Trophoblast cell (in vitro differentiated cells and primary cell): ENCODE measurements around the gene KDM6B.

Experiments
- DNase-seq, 2 donors: peaks; one replicate each; pipeline ENCODE4 v3.0.0-alpha.2; 2016
- H2AFZ ChIP-seq: 2 replicates; pipeline ENCODE4 v1.6.1; 2013; ENCODE audit warnings: low read length, moderate library complexity, mild to moderate bottlenecking; ENCODE audit not compliant: insufficient read depth, poor library complexity
- H2AK5ac ChIP-seq: 2 replicates; pipeline ENCODE4 v1.6.1; 2013; ENCODE audit warnings: mild to moderate bottlenecking, low read length
- H2BK120ac ChIP-seq: 2 replicates; pipeline ENCODE4 v1.6.1; 2013; ENCODE audit warnings: low read length, mild to moderate bottlenecking, moderate library complexity; ENCODE audit not compliant: insufficient read depth, poor library complexity
- H2BK12ac ChIP-seq: 2 replicates; pipeline ENCODE4 v1.6.1; 2013; ENCODE audit warnings: mild to moderate bottlenecking, low read length, moderate library complexity
- H2BK5ac ChIP-seq: 2 replicates; pipeline ENCODE4 v1.6.1; 2013; ENCODE audit warnings: low read length, low read depth, moderate library complexity, mild to moderate bottlenecking; ENCODE audit not compliant: poor library complexity
- H3K14ac ChIP-seq: 2 replicates; pipeline ENCODE4 v1.6.1; 2013; ENCODE audit warnings: mild to moderate bottlenecking, low read length
- H3K18ac ChIP-seq: 2 replicates; pipeline ENCODE4 v1.6.1; 2013; ENCODE audit warnings: mild to moderate bottlenecking, low read length
- H3K23ac ChIP-seq: 2 replicates; pipeline ENCODE4 v1.6.1; 2013; ENCODE audit warnings: low read length
- H3K27ac ChIP-seq: 2 replicates; pipeline ENCODE4 v1.5.1; 2013; ENCODE audit warnings: low read depth, mild to moderate bottlenecking, inconsistent platforms, low read length, moderate library complexity
- H3K27me3 ChIP-seq: 2 replicates; pipeline ENCODE4 v1.6.1; 2013; ENCODE audit warnings: inconsistent platforms, mild to moderate bottlenecking, low read length, moderate library complexity; ENCODE audit not compliant: insufficient read depth
- H3K36me3 ChIP-seq, 2 experiments: 1 replicate in 1 of 2; 2 replicates in 1 of 2; pipeline ENCODE4 v1.6.1; 2013; ENCODE audit warnings: low read length in 2 of 2, mild to moderate bottlenecking in 2 of 2, moderate library complexity in 1 of 2; ENCODE audit not compliant: insufficient read depth in 2 of 2, control insufficient read depth in 1 of 2
- H3K4ac ChIP-seq: 2 replicates; pipeline ENCODE4 v1.6.1; 2013; ENCODE audit warnings: low read depth, mild to moderate bottlenecking, low read length, moderate library complexity
- H3K4me1 ChIP-seq, 2 experiments: 1 replicate in 1 of 2; 2 replicates in 1 of 2; pipeline ENCODE4 v1.6.1; 2013; ENCODE audit warnings: low read length in 2 of 2, mild to moderate bottlenecking in 2 of 2, moderate library complexity in 1 of 2; ENCODE audit not compliant: insufficient read depth in 2 of 2, control insufficient read depth in 1 of 2
- H3K4me2 ChIP-seq: 2 replicates; pipeline ENCODE4 v1.6.1; 2013; ENCODE audit warnings: inconsistent platforms, mild to moderate bottlenecking, low read length, moderate library complexity
- H3K4me3 ChIP-seq: 2 replicates; pipeline ENCODE4 v1.5.1; 2013; ENCODE audit warnings: mild to moderate bottlenecking, low read depth, low read length, inconsistent platforms
- H3K79me1 ChIP-seq: one replicate; pipeline ENCODE4 v1.6.1; 2013; ENCODE audit warnings: low read length
- H3K79me2 ChIP-seq: 2 replicates; pipeline ENCODE4 v1.6.1; 2013; ENCODE audit warnings: low read length, mild to moderate bottlenecking; ENCODE audit not compliant: control insufficient read depth, insufficient read depth, poor library complexity
- H3K9ac ChIP-seq: 2 replicates; pipeline ENCODE4 v1.6.1; 2013; ENCODE audit warnings: mild to moderate bottlenecking, low read length
- H3K9me3 ChIP-seq: 2 replicates; pipeline ENCODE4 v1.6.1; 2013; ENCODE audit warnings: low read depth, mild to moderate bottlenecking, control low read depth, inconsistent platforms, low read length; ENCODE audit not compliant: insufficient read depth
- H4K12ac ChIP-seq: 2 replicates; pipeline ENCODE4 v1.6.1; 2013; ENCODE audit warnings: low read depth, mild to moderate bottlenecking, low read length, moderate library complexity
- H4K8ac ChIP-seq: 2 replicates; pipeline ENCODE4 v1.6.1; 2013; ENCODE audit warnings: low read depth, mild to moderate bottlenecking, low read length, moderate library complexity
- H4K91ac ChIP-seq: one replicate; pipeline ENCODE4 v1.6.1; 2013; ENCODE audit warnings: low read depth, mild to moderate bottlenecking, low read length, moderate library complexity
- WGBS: extraction: QIAGEN DNeasy Blood & Tissue Kit; methylation state at CpG from one replicate; pipeline ENCODE4 v1.1.7; 2013; ENCODE audit warnings: missing lambda C conversion rate; ENCODE audit not compliant: insufficient read length, insufficient coverage; ENCODE audit errors: extremely low coverage; 5-methylcytosine and 5-hydroxymethylcytosine counted together

KDM6B gene

GRCh38 chr17:7822126-7822525 is 11.9 kb upstream of the KDM6B start:
- Histone ChIP-seq H3K4me2 (no peak overlapping the region), H3K14ac (no peak overlapping the region), H3K79me1 (no peaks in the 10 kb centered on the region), H2AFZ (no peak overlapping the region), H3K27ac (no peak overlapping the region), H3K36me3 (no peaks in the 10 kb centered on the region), H3K9ac (no peak overlapping the region), H3K18ac (no peak overlapping the region), H4K8ac (no peak overlapping the region), H2BK12ac (no peak overlapping the region), H3K4me3 (no peak overlapping the region), H3K23ac (no peak overlapping the region), H3K4ac (no peak overlapping the region), H3K27me3 (no peaks in the 10 kb centered on the region), H2BK120ac (no peak overlapping the region), H2BK5ac (no peak overlapping the region), H4K12ac (no peak overlapping the region), H2AK5ac (no peak overlapping the region), H3K79me2 (no peaks in the 10 kb centered on the region), H4K91ac (no peak overlapping the region), H3K4me1 (peaks cover 3 to 9% of the 10 kb centered on the region in 2 experiments), H3K9me3 (peaks cover 4% of the 10 kb centered on the region)
- 100% methylated on average over 1 of the region's 14 CpGs for WGBS
- no peak for DNase-seq

GRCh38 chr17:7823581-7824001 is 10.4 kb upstream of the KDM6B start:
- Histone ChIP-seq H2BK12ac (no peak overlapping the region), H3K23ac (no peak overlapping the region), H2AK5ac (no peak overlapping the region), H4K8ac (no peak overlapping the region), H2BK5ac (no peak overlapping the region), H3K14ac (no peak overlapping the region), H3K4me1 (peaks cover 3 to 9% of the 10 kb centered on the region in 2 experiments), H3K79me2 (no peaks in the 10 kb centered on the region), H3K79me1 (no peaks in the 10 kb centered on the region), H3K9ac (no peak overlapping the region), H3K18ac (no peak overlapping the region), H2AFZ (no peak overlapping the region), H3K27me3 (no peaks in the 10 kb centered on the region), H3K4me3 (no peak overlapping the region), H3K9me3 (peaks cover 4% of the 10 kb centered on the region), H3K27ac (no peak overlapping the region), H2BK120ac (peak overlapping the region; percentile 8), H3K4me2 (no peak overlapping the region), H3K36me3 (no peaks in the 10 kb centered on the region), H3K4ac (no peak overlapping the region), H4K12ac (no peak overlapping the region), H4K91ac (no peak overlapping the region)
- no peak for DNase-seq
- WGBS, result no CpG with 5 or more reads among the region's 20 CpGs

- no peak overlapping the region for H3K9ac ChIP-seq
- WGBS, result no CpG with 5 or more reads among the region's 9 CpGs
- no peak overlapping the region for H3K23ac ChIP-seq
- H3K79me2 ChIP-seq, result no peaks in the 10 kb centered on the region
- H4K12ac ChIP-seq, result no peak overlapping the region
- no peak overlapping the region for H3K18ac ChIP-seq
- H2AFZ ChIP-seq, result no peak overlapping the region
- no peaks in the 10 kb centered on the region for H3K79me1 ChIP-seq
- H3K4me3 ChIP-seq, result no peak overlapping the region
- H3K4me1 ChIP-seq, result peaks cover 3 to 9% of the 10 kb centered on the region in 2 experiments
- no peak overlapping the region for H3K27ac ChIP-seq
- H3K36me3 ChIP-seq, result no peaks in the 10 kb centered on the region
- H2BK12ac ChIP-seq, result no peak overlapping the region
- H3K14ac ChIP-seq, result no peak overlapping the region
- no peaks in the 10 kb centered on the region for H3K9me3 ChIP-seq
- H2BK5ac ChIP-seq, result no peak overlapping the region
- no peak for DNase-seq
- no peak overlapping the region for H3K4me2 ChIP-seq
- no peak overlapping the region for H3K4ac ChIP-seq
- peak overlapping the region; percentile 19 for H2AK5ac ChIP-seq
- H3K27me3 ChIP-seq, result no peaks in the 10 kb centered on the region
- peak overlapping the region; percentile 8 for H2BK120ac ChIP-seq
- H4K8ac ChIP-seq, result no peak overlapping the region
- H4K91ac ChIP-seq, result no peak overlapping the region
These were observed 9.7 kb upstream of the KDM6B start for GRCh38 chr17:7824021-7824924.

- no peak overlapping the region for H4K91ac ChIP-seq
- H4K8ac ChIP-seq, result no peak overlapping the region
- H3K4ac ChIP-seq, result no peak overlapping the region
- H3K27me3 ChIP-seq, result no peaks in the 10 kb centered on the region
- no peak overlapping the region for H3K14ac ChIP-seq
- no peak overlapping the region for H2AFZ ChIP-seq
- peaks cover 3 to 9% of the 10 kb centered on the region in 2 experiments for H3K4me1 ChIP-seq
- no peak overlapping the region for H3K27ac ChIP-seq
- H2BK120ac ChIP-seq, result no peak overlapping the region
- no peak overlapping the region for H3K18ac ChIP-seq
- no peak overlapping the region for H2BK5ac ChIP-seq
- no peaks in the 10 kb centered on the region for H3K79me1 ChIP-seq
- H3K9me3 ChIP-seq, result no peaks in the 10 kb centered on the region
- H3K4me2 ChIP-seq, result no peak overlapping the region
- WGBS, result no CpG with 5 or more reads among the region's 12 CpGs
- H3K9ac ChIP-seq, result no peak overlapping the region
- no peak overlapping the region for H2BK12ac ChIP-seq
- H4K12ac ChIP-seq, result no peak overlapping the region
- no peak for DNase-seq
- no peak overlapping the region for H2AK5ac ChIP-seq
- no peaks in the 10 kb centered on the region for H3K36me3 ChIP-seq
- H3K4me3 ChIP-seq, result no peak overlapping the region
- no peak overlapping the region for H3K23ac ChIP-seq
- H3K79me2 ChIP-seq, result no peaks in the 10 kb centered on the region
These were observed 8.6 kb upstream of the KDM6B start for GRCh38 chr17:7825206-7825990.
